ENCODE data around the gene PSAT1. TPM values are rescaled to one million over a fixed set of nuclear protein-coding genes. Genes with fewer than 3 reads are reported as not detected.

Gene PSAT1
- total and polyA plus RNA-seq, 2 of the 13 experiments (the other 11 are each of a cell fraction or from before 2014, with no cell fraction given) = 135 to 229 TPM

DNA sequence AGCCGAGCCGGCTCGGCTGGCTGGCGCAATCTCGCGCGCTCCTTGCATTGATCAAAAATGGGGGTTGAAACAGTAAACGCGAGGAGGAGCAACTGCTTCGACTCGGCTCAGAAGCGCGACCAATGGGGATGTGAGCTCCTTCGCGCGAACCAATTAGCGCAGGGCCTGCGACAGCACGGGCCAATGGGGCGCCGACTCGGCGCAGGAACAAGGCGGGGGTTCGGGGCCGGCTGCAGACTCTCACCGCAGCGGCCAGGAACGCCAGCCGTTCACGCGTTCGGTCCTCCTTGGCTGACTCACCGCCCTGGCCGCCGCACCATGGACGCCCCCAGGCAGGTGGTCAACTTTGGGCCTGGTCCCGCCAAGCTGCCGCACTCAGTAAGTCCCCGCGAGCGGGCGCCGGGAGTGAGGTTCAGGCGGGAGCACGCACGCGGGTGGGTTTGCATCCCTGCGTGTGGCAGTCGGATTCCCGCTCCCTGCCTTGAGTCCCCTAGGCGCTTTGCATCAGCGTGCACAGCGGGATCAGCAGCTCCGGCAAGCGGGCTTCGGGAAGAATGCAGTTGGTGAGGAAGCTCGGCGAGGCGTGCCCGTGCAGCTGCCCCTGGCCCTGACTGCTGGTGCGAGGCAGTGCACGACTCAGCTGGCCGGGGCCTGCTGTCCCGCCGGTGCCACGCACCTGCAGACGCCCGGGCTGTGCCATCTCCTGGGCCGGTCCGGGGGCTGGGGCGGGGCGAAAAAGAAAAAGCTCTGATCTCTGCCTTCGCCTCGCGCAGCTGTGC lies at the start of gene PSAT1 (continued):
- TF ChIP-seq AHDC1 (CRISPR knock-in tag; IDR thresholded peaks at IDR 0.05; ENCODE audit: borderline replicate concordance) = no peak
- peak; percentile 41; the same call in 1 of the 2 replicates for TF ChIP-seq KAT8 (CRISPR knock-in tag; IDR thresholded peaks at IDR 0.05)
- TF ChIP-seq ZMAT3 (CRISPR knock-in tag; conservative IDR thresholded peaks at IDR 0.05) = no peak
- TF ChIP-seq ZNF160 (CRISPR knock-in tag; IDR thresholded peaks at IDR 0.05) = no peak
- TF ChIP-seq GRHL1 (CRISPR knock-in tag; conservative IDR thresholded peaks at IDR 0.05) = no peak
- TF ChIP-seq FOXA1 (IDR thresholded peaks at IDR 0.05) = no peak
- peak; percentile 38; the same call in 1 of the 2 replicates for TF ChIP-seq FOXA1 (CRISPR knock-in tag; IDR thresholded peaks at IDR 0.05)
- TF ChIP-seq, protein P1, sequence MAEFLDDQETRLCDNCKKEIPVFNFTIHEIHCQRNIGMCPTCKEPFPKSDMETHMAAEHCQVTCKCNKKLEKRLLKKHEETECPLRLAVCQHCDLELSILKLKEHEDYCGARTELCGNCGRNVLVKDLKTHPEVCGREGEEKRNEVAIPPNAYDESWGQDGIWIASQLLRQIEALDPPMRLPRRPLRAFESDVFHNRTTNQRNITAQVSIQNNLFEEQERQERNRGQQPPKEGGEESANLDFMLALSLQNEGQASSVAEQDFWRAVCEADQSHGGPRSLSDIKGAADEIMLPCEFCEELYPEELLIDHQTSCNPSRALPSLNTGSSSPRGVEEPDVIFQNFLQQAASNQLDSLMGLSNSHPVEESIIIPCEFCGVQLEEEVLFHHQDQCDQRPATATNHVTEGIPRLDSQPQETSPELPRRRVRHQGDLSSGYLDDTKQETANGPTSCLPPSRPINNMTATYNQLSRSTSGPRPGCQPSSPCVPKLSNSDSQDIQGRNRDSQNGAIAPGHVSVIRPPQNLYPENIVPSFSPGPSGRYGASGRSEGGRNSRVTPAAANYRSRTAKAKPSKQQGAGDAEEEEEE (CRISPR knock-in tag; IDR thresholded peaks at IDR 0.05; ENCODE audit: borderline replicate concordance) = no peak
- peak; percentile 34; the same call in 1 of the 2 replicates for TF ChIP-seq ZNF616 (CRISPR knock-in tag; IDR thresholded peaks at IDR 0.05; ENCODE audit: low read depth)
- no peak for TF ChIP-seq USF2 (IDR thresholded peaks at IDR 0.05; ENCODE audit: low read depth, low read length)
- TF ChIP-seq USF2 (CRISPR knock-in tag; IDR thresholded peaks at IDR 0.05; ENCODE audit: borderline replicate concordance) = peak; percentile 49; the same call in 1 of the 2 replicates
- TF ChIP-seq SATB2 (CRISPR knock-in tag; IDR thresholded peaks at IDR 0.05) = peak; percentile 96
- peak; percentile 90 for TF ChIP-seq ZNF430 (CRISPR knock-in tag; IDR thresholded peaks at IDR 0.05)
- TF ChIP-seq CHD2 (IDR thresholded peaks at IDR 0.05; ENCODE audit: low read depth, low read length) = peak; percentile 71; the same call in 1 of the 2 replicates
- TF ChIP-seq, protein P2, sequence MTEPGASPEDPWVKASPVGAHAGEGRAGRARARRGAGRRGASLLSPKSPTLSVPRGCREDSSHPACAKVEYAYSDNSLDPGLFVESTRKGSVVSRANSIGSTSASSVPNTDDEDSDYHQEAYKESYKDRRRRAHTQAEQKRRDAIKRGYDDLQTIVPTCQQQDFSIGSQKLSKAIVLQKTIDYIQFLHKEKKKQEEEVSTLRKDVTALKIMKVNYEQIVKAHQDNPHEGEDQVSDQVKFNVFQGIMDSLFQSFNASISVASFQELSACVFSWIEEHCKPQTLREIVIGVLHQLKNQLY (CRISPR knock-in tag; IDR thresholded peaks at IDR 0.05) = 0 out of 2 replicates have a peak, but pooled peaks have one; percentile 8
- TF ChIP-seq ZNF263 (CRISPR knock-in tag; IDR thresholded peaks at IDR 0.05) = peak; percentile 67; the same call in 1 of the 2 replicates
- TF ChIP-seq ZNF652 (CRISPR knock-in tag; IDR thresholded peaks at IDR 0.05; ENCODE audit: borderline replicate concordance, low read depth) = no peak

Measured in HepG2 (cell line).